ENCODE results near the gene SMARCB1.

The SMARCB1 gene

GRCh38 chr22:23835484-23836144 is 48.8 kb downstream of the SMARCB1 start:
- TF ChIP-seq CSDC2 (CRISPR knock-in tag; IDR thresholded peaks at IDR 0.05) (no peak), BACH2 (CRISPR knock-in tag; IDR thresholded peaks at IDR 0.05; ENCODE audit: borderline replicate concordance) (no peak), ZFP3 (CRISPR knock-in tag; IDR thresholded peaks at IDR 0.05) (no peak), GLIS3 (CRISPR knock-in tag; IDR thresholded peaks at IDR 0.05) (no peak), ESRRG (CRISPR knock-in tag; IDR thresholded peaks at IDR 0.05) (no peak), PATZ1 (CRISPR knock-in tag; IDR thresholded peaks at IDR 0.05; ENCODE audit: borderline replicate concordance) (no peak), ZNF8 (CRISPR knock-in tag; IDR thresholded peaks at IDR 0.05) (no peak), SNAI2 (CRISPR knock-in tag; IDR thresholded peaks at IDR 0.05) (no peak), ZFP30 (CRISPR knock-in tag; IDR thresholded peaks at IDR 0.05) (no peak)
- ATAC-seq = no peak

DNA sequence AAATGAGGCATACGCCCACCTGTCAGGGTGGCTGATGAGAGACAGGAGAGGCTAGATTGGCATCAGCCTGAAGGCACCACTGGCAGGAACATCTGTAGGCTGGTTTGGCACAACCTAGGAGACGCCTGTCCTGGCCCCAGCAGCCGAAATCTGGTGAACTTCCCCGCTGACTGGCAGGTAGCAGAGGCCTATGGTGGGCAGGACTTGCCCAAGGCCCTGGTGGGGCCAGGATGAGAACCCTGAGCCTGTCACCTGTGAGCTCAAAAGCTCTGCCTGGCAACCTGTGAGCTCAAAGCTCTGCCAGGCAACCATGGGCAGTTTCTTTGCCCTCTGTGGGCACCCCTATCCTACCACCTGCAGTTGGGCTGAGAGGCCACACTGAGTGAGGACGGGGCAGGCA is 49.5 kb downstream of the SMARCB1 start:
- no peak for TF ChIP-seq ISL1 (CRISPR knock-in tag; IDR thresholded peaks at IDR 0.05)
- TF ChIP-seq ZFP3 (CRISPR knock-in tag; IDR thresholded peaks at IDR 0.05) = no peak
- no peak for TF ChIP-seq ESRRG (CRISPR knock-in tag; IDR thresholded peaks at IDR 0.05)
- no peak for TF ChIP-seq ZNF8 (CRISPR knock-in tag; IDR thresholded peaks at IDR 0.05)
- no peak for TF ChIP-seq TOX (CRISPR knock-in tag; IDR thresholded peaks at IDR 0.05; ENCODE audit: borderline replicate concordance)
- no peak for TF ChIP-seq SNAI2 (CRISPR knock-in tag; IDR thresholded peaks at IDR 0.05)
- no peak for TF ChIP-seq RARB (CRISPR knock-in tag; IDR thresholded peaks at IDR 0.05)
- no peak for TF ChIP-seq ZFP30 (CRISPR knock-in tag; IDR thresholded peaks at IDR 0.05)
- no peak for TF ChIP-seq ZNF70 (CRISPR knock-in tag; IDR thresholded peaks at IDR 0.05)
- TF ChIP-seq BACH2 (CRISPR knock-in tag; IDR thresholded peaks at IDR 0.05; ENCODE audit: borderline replicate concordance) = no peak
- no peak for TF ChIP-seq PPARA (CRISPR knock-in tag; IDR thresholded peaks at IDR 0.05; ENCODE audit: borderline replicate concordance)
- no peak for TF ChIP-seq PATZ1 (CRISPR knock-in tag; IDR thresholded peaks at IDR 0.05; ENCODE audit: borderline replicate concordance)
- TF ChIP-seq ARNTL (CRISPR knock-in tag; IDR thresholded peaks at IDR 0.05; ENCODE audit: borderline replicate concordance, low read depth) = no peak
- TF ChIP-seq ZC3H10 (CRISPR knock-in tag; IDR thresholded peaks at IDR 0.05) = no peak
- TF ChIP-seq TCF4 (CRISPR knock-in tag; IDR thresholded peaks at IDR 0.05; ENCODE audit: borderline replicate concordance) = no peak

GRCh38 chr22:23836692-23837495 is 50.1 kb downstream of the SMARCB1 start:
- ATAC-seq = no peak

More for the DNA sequence above, 49.5 kb downstream of the SMARCB1 start:
- ATAC-seq = no peak

More at GRCh38 chr22:23836692-23837495, 50.1 kb downstream of the SMARCB1 start:
- no peak for TF ChIP-seq CSRNP3 (CRISPR knock-in tag; IDR thresholded peaks at IDR 0.05)
- TF ChIP-seq TSHZ2 (CRISPR knock-in tag; IDR thresholded peaks at IDR 0.05) = no peak
- no peak for TF ChIP-seq TCF4 (CRISPR knock-in tag; IDR thresholded peaks at IDR 0.05; ENCODE audit: borderline replicate concordance)
- TF ChIP-seq ESRRG (CRISPR knock-in tag; IDR thresholded peaks at IDR 0.05) = no peak
- no peak for TF ChIP-seq RARB (CRISPR knock-in tag; IDR thresholded peaks at IDR 0.05)
- no peak for TF ChIP-seq ZNF70 (CRISPR knock-in tag; IDR thresholded peaks at IDR 0.05)
- no peak for TF ChIP-seq ZNF8 (CRISPR knock-in tag; IDR thresholded peaks at IDR 0.05)
- TF ChIP-seq ZC3H10 (CRISPR knock-in tag; IDR thresholded peaks at IDR 0.05) = no peak
- TF ChIP-seq PPARA (CRISPR knock-in tag; IDR thresholded peaks at IDR 0.05; ENCODE audit: borderline replicate concordance) = no peak
- no peak for TF ChIP-seq PATZ1 (CRISPR knock-in tag; IDR thresholded peaks at IDR 0.05; ENCODE audit: borderline replicate concordance)
- no peak for TF ChIP-seq SNAI2 (CRISPR knock-in tag; IDR thresholded peaks at IDR 0.05)
- TF ChIP-seq ZFP3 (CRISPR knock-in tag; IDR thresholded peaks at IDR 0.05) = no peak
- TF ChIP-seq ZFP30 (CRISPR knock-in tag; IDR thresholded peaks at IDR 0.05) = no peak
- no peak for TF ChIP-seq CSDC2 (CRISPR knock-in tag; IDR thresholded peaks at IDR 0.05)
